WTC11 (cell line): ENCODE measurements around the gene C4BPB. TPM values are rescaled to one million over a fixed set of nuclear protein-coding genes. Genes with fewer than 3 reads are reported as not detected.

Experiments used
- ATAC-seq: fragments of 200-7000 bp; cut with Tn5 transposase; 2 replicates; pipeline ENCODE4 v1.10.0; 2021; ENCODE audit warnings: mild to moderate bottlenecking, moderate library complexity
- CTCF ChIA-PET: fragments of 300-600 bp; sonication (Branson Sonifier 250); formaldehyde crosslinking; loops from one replicate; lab custom pipeline; 2021; ENCODE audit warnings: antibody characterized with exemption; lab: Charles Lee
- POLR2A ChIA-PET: fragments of 350-600 bp; sonication (Branson Sonifier 250); formaldehyde crosslinking; loops from one replicate; lab custom pipeline; 2021; ENCODE audit warnings: antibody characterized with exemption; lab: Charles Lee
- DNase-seq: peaks from one replicate; pipeline ENCODE4 v3.0.0; 2021; ENCODE audit warnings: low spot score
- H3K27ac Mint-ChIP-seq: 2 replicates; pipeline ENCODE4 v1.8.0; 2021; ENCODE audit warnings: mixed read lengths
- H3K27me3 Mint-ChIP-seq: 2 replicates; pipeline ENCODE4 v1.8.0; 2021; ENCODE audit warnings: low read depth, mild to moderate bottlenecking, moderate library complexity, mixed read lengths
- H3K36me3 Mint-ChIP-seq: 2 replicates; pipeline ENCODE4 v1.8.0; 2021; ENCODE audit warnings: mixed read lengths
- H3K4me1 Mint-ChIP-seq: 2 replicates; pipeline ENCODE4 v1.8.0; 2022; ENCODE audit warnings: mixed read lengths
- H3K4me3 Mint-ChIP-seq: 2 replicates; pipeline ENCODE4 v1.8.0; 2021; ENCODE audit warnings: mild to moderate bottlenecking, moderate library complexity, mixed read lengths
- H3K9me3 Mint-ChIP-seq: 2 replicates; pipeline ENCODE4 v1.8.0; 2021; ENCODE audit warnings: mixed read lengths
- CTCF ChIP-seq: fragments of 200-600 bp; IDR thresholded peaks from 2 replicates; pipeline ENCODE4 v1.8.0; 2022; ENCODE audit warnings: antibody characterized with exemption
- ELF4 ChIP-seq: sonication (generic); formaldehyde crosslinking; IDR thresholded peaks from 2 replicates; pipeline ENCODE4 v1.8.1; 2022; ENCODE audit warnings: low read depth, mild to moderate bottlenecking, moderate library complexity, missing genetic modification reagents
- ESRRA ChIP-seq: sonication (generic); formaldehyde crosslinking; IDR thresholded peaks from 2 replicates; pipeline ENCODE4 v1.8.1; 2022; ENCODE audit warnings: mild to moderate bottlenecking, missing genetic modification reagents, borderline replicate concordance
- GABPB1 ChIP-seq: sonication (generic); formaldehyde crosslinking; IDR thresholded peaks from 2 replicates; pipeline ENCODE4 v1.8.1; 2023; ENCODE audit warnings: mild to moderate bottlenecking, missing genetic modification reagents
- IRF1 ChIP-seq: sonication (generic); formaldehyde crosslinking; IDR thresholded peaks from 2 replicates; pipeline ENCODE4 v1.8.0; 2023; ENCODE audit warnings: missing genetic modification reagents
- NR1H2 ChIP-seq: sonication (generic); formaldehyde crosslinking; IDR thresholded peaks from 2 replicates; pipeline ENCODE4 v1.9.0; 2021; ENCODE audit warnings: mild to moderate bottlenecking, moderate library complexity, missing genetic modification reagents
- TCF7 ChIP-seq: sonication (generic); formaldehyde crosslinking; IDR thresholded peaks from 2 replicates; pipeline ENCODE4 v1.8.0; 2022; ENCODE audit warnings: mild to moderate bottlenecking, low read depth, missing genetic modification reagents, moderate library complexity
- TP53 ChIP-seq: sonication (generic); formaldehyde crosslinking; IDR thresholded peaks from 2 replicates; pipeline ENCODE4 v1.8.1; 2023; ENCODE audit warnings: mild to moderate bottlenecking, missing genetic modification reagents
- ZNF423 ChIP-seq: fragments of 250-450 bp; sonication (Bioruptor Pico); IDR thresholded peaks from 2 replicates; pipeline ENCODE4 v2.1.2; 2022; ENCODE audit warnings: mild to moderate bottlenecking, moderate library complexity
- ZNF512 ChIP-seq: sonication (generic); formaldehyde crosslinking; IDR thresholded peaks from 2 replicates; pipeline ENCODE4 v1.8.1; 2022; ENCODE audit warnings: missing genetic modification reagents, borderline replicate concordance
- ZSCAN18 ChIP-seq: fragments of 250-450 bp; sonication (Bioruptor Pico); IDR thresholded peaks from 2 replicates; pipeline ENCODE4 v2.1.2; 2022; ENCODE audit warnings: mild to moderate bottlenecking, moderate library complexity
- total RNA-seq: library from RNA; stranded (reverse); gene quantifications from 3 replicates; pipeline ENCODE4 v1.2.3, GENCODE V29; 2021
- TF ChIP-seq, protein P1 (sequence below): sonication (generic); formaldehyde crosslinking; conservative IDR thresholded peaks from 2 replicates; pipeline ENCODE4 v1.8.1; 2022; ENCODE audit warnings: mild to moderate bottlenecking, missing genetic modification reagents

Gene C4BPB
- total RNA-seq, 1 experiment from 2014 or later, result 0.26 TPM

- Mint-ChIP-seq H3K9me3 (no peaks in the 10 kb centered on the region), H3K4me3 (no peak overlapping the region), H3K27ac (no peak overlapping the region), H3K4me1 (peaks cover 12% of the 10 kb centered on the region), H3K36me3 (peaks cover 11% of the 10 kb centered on the region), H3K27me3 (no peaks in the 10 kb centered on the region)
- ChIA-PET POLR2A (no interaction called here), CTCF (no interaction called here)
- DNase-seq (no peak), ATAC-seq (no peak)
- TF ChIP-seq IRF1 (CRISPR knock-in tag) (no peak), GABPB1 (CRISPR knock-in tag) (no peak), TCF7 (no peak), TP53 (no peak)
Measured at GRCh38 chr1:207077012-207077411, 11.6 kb upstream of the C4BPB start.

GRCh38 chr1:207077470-207078377 lies 10.9 kb upstream of the C4BPB start:
- Mint-ChIP-seq H3K36me3 (peaks cover 4% of the 10 kb centered on the region; the same call in 1 of the 2 replicates), H3K4me1 (peaks cover 12% of the 10 kb centered on the region)
- CTCF ChIA-PET, result no interaction called here
- no peak for TF ChIP-seq ZSCAN18
- TF ChIP-seq CTCF, result peak; percentile 74
- TF ChIP-seq, all 79 proteins: peak for 1
- H3K4me3 Mint-ChIP-seq, result no peak overlapping the region
- H3K27ac Mint-ChIP-seq, result no peak overlapping the region
- peak; percentile 87 for ATAC-seq
- peak; percentile 46 for DNase-seq
- no peaks in the 10 kb centered on the region for H3K27me3 Mint-ChIP-seq
- no peaks in the 10 kb centered on the region for H3K9me3 Mint-ChIP-seq
- POLR2A ChIA-PET, result no interaction called here

- ATAC-seq, result no peak
- H3K27ac Mint-ChIP-seq, result no peak overlapping the region
- H3K9me3 Mint-ChIP-seq, result no peaks in the 10 kb centered on the region
- no peak for DNase-seq
- H3K36me3 Mint-ChIP-seq, result 0 out of 2 replicates have a peak, but pooled peaks cover 2% of the 10 kb centered on the region
- TF ChIP-seq, protein P1, sequence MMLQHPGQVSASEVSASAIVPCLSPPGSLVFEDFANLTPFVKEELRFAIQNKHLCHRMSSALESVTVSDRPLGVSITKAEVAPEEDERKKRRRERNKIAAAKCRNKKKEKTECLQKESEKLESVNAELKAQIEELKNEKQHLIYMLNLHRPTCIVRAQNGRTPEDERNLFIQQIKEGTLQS, result no peak
- POLR2A ChIA-PET, result no interaction called here
- H3K4me3 Mint-ChIP-seq, result no peak overlapping the region
- CTCF ChIA-PET, result interaction anchor here (2.0 kb wide), 1 partner anchor 26 kb away, joined by 6 read pairs; the partner anchor contains the start of gene PFKFB2
- peaks cover 12% of the 10 kb centered on the region for H3K4me1 Mint-ChIP-seq
- H3K27me3 Mint-ChIP-seq, result no peaks in the 10 kb centered on the region
Measured at GRCh38 chr1:207078578-207079132, 10.0 kb upstream of the C4BPB start.

GRCh38 chr1:207079706-207080241 lies 8.9 kb upstream of the C4BPB start:
- H3K9me3 Mint-ChIP-seq, result no peaks in the 10 kb centered on the region
- POLR2A ChIA-PET, result no interaction called here

More at GRCh38 chr1:207079706-207080241, 8.9 kb upstream of the C4BPB start:
- CTCF ChIA-PET, result interaction anchor here (1.0 to 2.0 kb wide), 2 partner anchors 27 to 420 kb away, joined by 3 to 6 read pairs; partner anchors contain the start of gene PFKFB2
- Mint-ChIP-seq H3K4me1 (peaks cover 17% of the 10 kb centered on the region), H3K4me3 (no peak overlapping the region), H3K27ac (no peak overlapping the region), H3K36me3 (0 out of 2 replicates have a peak, but pooled peaks cover under 1% of the 10 kb centered on the region)
- ATAC-seq, result no peak
- TF ChIP-seq, protein P1, result no peak
- TF ChIP-seq ESRRA (CRISPR knock-in tag) (no peak), ZNF512 (CRISPR knock-in tag) (no peak), NR1H2 (no peak), ZNF423 (CRISPR knock-in tag) (no peak), CTCF (no peak), ELF4 (CRISPR knock-in tag) (no peak)
- TF ChIP-seq, all 79 proteins: peak for 0
- DNase-seq, result no peak
- no peaks in the 10 kb centered on the region for H3K27me3 Mint-ChIP-seq
